Measurements from ENCODE around the gene CLRN1.

- no peak for TF ChIP-seq POLR2AphosphoS5 (IDR thresholded peaks at IDR 0.05; ENCODE audit: insufficient read depth in 1 of 2, low read depth in 1 of 2)
- TF ChIP-seq CTCF (IDR thresholded peaks at IDR 0.05) = no peak
Observed at GRCh38 chr3:150942221-150942620, 30.3 kb downstream of the CLRN1 start.

Data from vagina (tissue), 2 donors.